Measurements from ENCODE around the gene STRA6. TPM values are rescaled to one million over a fixed set of nuclear protein-coding genes. Genes with fewer than 3 reads are reported as not detected.

Gene STRA6
- total RNA-seq, 1 experiment from 2014 or later: not detected

- BruUV-seq (replicated peaks): no TSS peak
- Mint-ChIP-seq H3K4me1 (ENCODE audit: insufficient read depth, unreplicated experiment) (no peaks in the 10 kb centered on the region), H3K36me3 (ENCODE audit: insufficient read depth, unreplicated experiment) (peaks cover 6% of the 10 kb centered on the region), H3K9me3 (ENCODE audit: unreplicated experiment) (no peaks in the 10 kb centered on the region), H3K4me3 (ENCODE audit: unreplicated experiment) (no peak overlapping the region), H3K27ac (ENCODE audit: low read depth, unreplicated experiment) (no peak overlapping the region), H3K27me3 (ENCODE audit: insufficient read depth, unreplicated experiment) (peaks cover 24% of the 10 kb centered on the region)
- CTCF ChIA-PET: interaction anchor here (0.6 kb wide), 1 partner anchor 453 kb away, joined by 3 read pairs; no protein-coding TSS in a partner anchor
- no peak for TF ChIP-seq CTCF (IDR thresholded peaks at IDR 0.05; ENCODE audit: unreplicated experiment)
- POLR2A ChIA-PET: no interaction called here
- no peak for DNase-seq (ENCODE audit: unreplicated experiment)
- intact Hi-C loops (cut with micrococcal nuclease): no loop called here
These were observed 30.8 kb upstream of the STRA6 start for GRCh38 chr15:74233373-74233772.

DNA sequence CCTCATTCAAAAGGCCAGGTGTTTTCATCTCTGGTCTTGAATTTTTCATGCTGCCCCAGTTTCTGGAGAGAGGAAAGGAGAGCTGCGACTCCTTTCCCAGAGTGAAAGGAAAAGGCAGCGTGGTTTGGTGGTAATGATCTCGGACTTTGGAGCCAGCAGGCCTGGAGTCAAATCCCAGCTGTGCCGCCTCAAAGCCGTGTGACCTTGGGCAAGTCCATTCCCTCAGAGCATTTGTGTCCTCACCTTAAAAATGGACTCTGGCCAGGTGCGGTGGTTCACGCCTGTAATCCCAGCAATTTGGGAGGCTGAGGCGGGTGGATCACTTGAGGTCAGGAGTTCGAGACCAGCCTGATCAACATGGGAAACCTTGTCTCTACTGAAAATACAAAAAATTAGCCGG, 28.9 kb upstream of the STRA6 start:
- Mint-ChIP-seq H3K4me3 (ENCODE audit: unreplicated experiment) (no peak overlapping the region), H3K4me1 (ENCODE audit: insufficient read depth, unreplicated experiment) (no peaks in the 10 kb centered on the region), H3K36me3 (ENCODE audit: insufficient read depth, unreplicated experiment) (peaks cover 6% of the 10 kb centered on the region), H3K27me3 (ENCODE audit: insufficient read depth, unreplicated experiment) (peaks cover 28% of the 10 kb centered on the region), H3K9me3 (ENCODE audit: unreplicated experiment) (no peaks in the 10 kb centered on the region), H3K27ac (ENCODE audit: low read depth, unreplicated experiment) (no peak overlapping the region)
- ChIA-PET CTCF (interaction anchor here (0.7 kb wide), 1 partner anchor 71 kb away, joined by 3 read pairs; no protein-coding TSS in a partner anchor), POLR2A (no interaction called here)
- no TSS peak for BruUV-seq (replicated peaks)
- no peak for DNase-seq (ENCODE audit: unreplicated experiment)
- TF ChIP-seq CTCF (IDR thresholded peaks at IDR 0.05; ENCODE audit: unreplicated experiment): no peak
- intact Hi-C loops (cut with micrococcal nuclease): no loop called here

GRCh38 chr15:74229686-74230085, 27.1 kb upstream of the STRA6 start:
- no peak overlapping the region for H3K27ac Mint-ChIP-seq (ENCODE audit: low read depth, unreplicated experiment)
- no TSS peak for BruUV-seq (replicated peaks)
- CTCF ChIA-PET: no interaction called here
- no peak for TF ChIP-seq CTCF (IDR thresholded peaks at IDR 0.05; ENCODE audit: unreplicated experiment)
- H3K27me3 Mint-ChIP-seq (ENCODE audit: insufficient read depth, unreplicated experiment): peaks cover 35% of the 10 kb centered on the region
- DNase-seq (ENCODE audit: unreplicated experiment): no peak
- H3K9me3 Mint-ChIP-seq (ENCODE audit: unreplicated experiment): no peaks in the 10 kb centered on the region
- intact Hi-C loops (cut with micrococcal nuclease): no loop called here
- peaks cover 6% of the 10 kb centered on the region for H3K36me3 Mint-ChIP-seq (ENCODE audit: insufficient read depth, unreplicated experiment)
- H3K4me3 Mint-ChIP-seq (ENCODE audit: unreplicated experiment): no peak overlapping the region
- POLR2A ChIA-PET: interaction anchor here (1.4 kb wide), 1 partner anchor 10 kb away, joined by 3 read pairs; no protein-coding TSS in a partner anchor
- H3K4me1 Mint-ChIP-seq (ENCODE audit: insufficient read depth, unreplicated experiment): no peaks in the 10 kb centered on the region

DNA sequence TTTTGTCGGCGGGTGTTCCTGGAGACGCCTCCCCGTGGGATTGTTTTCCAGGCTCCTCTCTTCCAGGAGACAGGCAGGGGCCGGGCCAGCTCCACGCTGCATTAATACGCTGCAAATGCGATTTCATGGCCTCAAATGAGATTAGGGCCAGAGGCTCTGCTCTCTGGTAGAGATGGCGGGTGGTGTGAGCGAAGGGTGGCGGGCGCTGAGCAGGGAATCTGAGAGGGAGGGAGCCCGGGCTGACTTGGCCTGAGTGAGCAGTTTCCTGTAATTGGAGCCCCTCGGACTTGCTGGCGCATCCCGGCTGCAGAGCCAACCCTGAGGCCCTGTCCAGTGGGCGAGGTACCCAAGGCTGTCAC, 26.1 kb upstream of the STRA6 start:
- BruUV-seq (replicated peaks): no TSS peak
- DNase-seq (ENCODE audit: unreplicated experiment): no peak
- CTCF ChIA-PET: interaction anchor here (0.6 kb wide), 1 partner anchor 95 kb away, joined by 3 read pairs; no protein-coding TSS in a partner anchor
- POLR2A ChIA-PET: no interaction called here
- intact Hi-C loops (cut with micrococcal nuclease): no loop called here
- no peak for TF ChIP-seq CTCF (IDR thresholded peaks at IDR 0.05; ENCODE audit: unreplicated experiment)
- no peak overlapping the region for H3K4me3 Mint-ChIP-seq (ENCODE audit: unreplicated experiment)
- H3K36me3 Mint-ChIP-seq (ENCODE audit: insufficient read depth, unreplicated experiment): peaks cover 6% of the 10 kb centered on the region
- H3K27ac Mint-ChIP-seq (ENCODE audit: low read depth, unreplicated experiment): no peak overlapping the region
- H3K27me3 Mint-ChIP-seq (ENCODE audit: insufficient read depth, unreplicated experiment): peaks cover 35% of the 10 kb centered on the region
- H3K9me3 Mint-ChIP-seq (ENCODE audit: unreplicated experiment): no peaks in the 10 kb centered on the region
- no peaks in the 10 kb centered on the region for H3K4me1 Mint-ChIP-seq (ENCODE audit: insufficient read depth, unreplicated experiment)
